ENCODE results near the gene CREB1.
"Not testable (repeated sequence)": the region's sequence is repeated elsewhere in the genome, so short reads cannot be mapped to it uniquely, and the experiment has no call there.

The CREB1 gene

GRCh38 chr2:207635468-207636200 is 105.9 kb downstream of the CREB1 start:
- Mint-ChIP-seq H3K27me3 (no peaks in the 10 kb centered on the region), H3K4me3 (no peak overlapping the region), H3K9me3 (no peaks in the 10 kb centered on the region), H3K36me3 (no peaks in the 10 kb centered on the region), H3K4me1 (peaks cover 18% of the 10 kb centered on the region), H3K27ac (peak overlapping the region; percentile 29)
- no peak for ATAC-seq

- not testable (repeated sequence) for ATAC-seq
Observed at GRCh38 chr2:207639288-207639687, 109.5 kb downstream of the CREB1 start.

DNA sequence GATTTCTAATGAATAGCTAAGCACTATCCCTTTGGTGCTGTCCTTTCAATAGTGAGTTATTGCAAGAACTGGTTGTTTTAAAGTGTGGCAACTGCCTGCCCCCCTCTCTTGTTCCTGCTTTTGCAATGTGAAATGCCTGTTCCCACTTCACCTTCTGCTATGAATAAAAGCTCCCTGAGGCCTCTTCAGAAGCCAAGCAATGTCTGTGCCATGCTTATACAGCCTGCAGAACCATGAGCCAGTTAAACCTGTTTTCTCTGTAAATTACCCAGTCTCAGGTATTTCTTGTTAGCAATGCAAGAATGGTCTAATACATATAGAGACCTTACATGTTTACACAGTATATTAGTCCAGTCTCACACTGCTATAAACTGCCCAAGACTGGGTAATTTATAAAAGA is 110.4 kb downstream of the CREB1 start:
- Mint-ChIP-seq H3K4me3 (no peak overlapping the region), H3K27ac (no peak overlapping the region), H3K27me3 (no peaks in the 10 kb centered on the region), H3K36me3 (no peaks in the 10 kb centered on the region), H3K4me1 (peaks cover 9% of the 10 kb centered on the region), H3K9me3 (no peaks in the 10 kb centered on the region)
- ATAC-seq = no peak

More at GRCh38 chr2:207639288-207639687, 109.5 kb downstream of the CREB1 start:
- H3K9me3 Mint-ChIP-seq, H3K27ac Mint-ChIP-seq, H3K4me3 Mint-ChIP-seq, H3K4me1 Mint-ChIP-seq, H3K27me3 Mint-ChIP-seq, H3K36me3 Mint-ChIP-seq: not testable (repeated sequence)

GRCh38 chr2:207640661-207641060 is 110.9 kb downstream of the CREB1 start:
- Mint-ChIP-seq H3K27ac (no peak overlapping the region), H3K4me1 (peaks cover 6% of the 10 kb centered on the region), H3K4me3 (no peak overlapping the region), H3K9me3 (no peaks in the 10 kb centered on the region), H3K27me3 (no peaks in the 10 kb centered on the region), H3K36me3 (no peaks in the 10 kb centered on the region)
- no peak for ATAC-seq

GRCh38 chr2:207643892-207644291 is 114.1 kb downstream of the CREB1 start:
- Mint-ChIP-seq H3K27ac (no peak overlapping the region), H3K9me3 (no peaks in the 10 kb centered on the region), H3K4me1 (no peaks in the 10 kb centered on the region), H3K36me3 (no peaks in the 10 kb centered on the region), H3K27me3 (no peaks in the 10 kb centered on the region), H3K4me3 (no peak overlapping the region)
- ATAC-seq = no peak

DNA sequence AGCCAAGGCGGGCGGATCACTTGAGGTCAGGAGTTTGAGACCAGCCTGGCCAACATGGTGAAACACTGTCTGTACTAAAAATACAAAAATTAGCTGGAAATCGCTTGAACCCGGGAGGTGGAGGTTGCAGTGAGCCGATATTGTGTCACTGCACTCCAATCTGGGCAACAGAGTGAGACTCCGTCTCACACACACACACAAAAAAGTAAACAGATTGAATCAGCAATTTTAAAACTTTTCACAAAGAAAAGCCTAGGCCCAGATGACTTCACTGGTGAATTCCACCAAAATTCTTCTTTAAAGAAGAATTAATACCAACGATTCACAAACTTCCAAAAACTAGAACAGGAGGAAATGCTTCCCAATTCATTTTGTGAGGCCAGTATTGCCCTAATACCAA is 116.8 kb downstream of the CREB1 start:
- not testable (repeated sequence) for H3K27me3 Mint-ChIP-seq, H3K4me1 Mint-ChIP-seq, H3K9me3 Mint-ChIP-seq, ATAC-seq, H3K36me3 Mint-ChIP-seq, H3K27ac Mint-ChIP-seq, H3K4me3 Mint-ChIP-seq

All from stimulated activated memory B cell treated with anti-CD40 and anti-IgM and Interleukin-4, amounts not matched to agents 10 μg/mL and 1 μg/mL and 100 μg/mL, for 72 hours (primary cell).